Measurements from ENCODE around the gene SH3RF3. TPM values are rescaled to one million over a fixed set of nuclear protein-coding genes. Genes with fewer than 3 reads are reported as not detected.

The SH3RF3 gene
- total and polyA plus RNA-seq, 4 donors = 2.9 to 9.7 (median 8.6) TPM

- Histone ChIP-seq H3K36me3 (ENCODE audit: control insufficient read depth in 4 of 4, insufficient read depth in 4 of 4, low read length in 4 of 4) (no peaks in the 10 kb centered on the region), H3K9ac (ENCODE audit: insufficient read depth in 1 of 2, low read length in 2 of 2) (no peak overlapping the region), H3K4me1 (ENCODE audit: control insufficient read depth in 5 of 5, insufficient read depth in 5 of 5, low read length in 5 of 5) (peaks cover 0 to 14% (median 2%) of the 10 kb centered on the region in 5 donors), H3K27ac (ENCODE audit: low read depth in 1 of 2, low read length in 1 of 2) (no peak overlapping the region), H3K27me3 (ENCODE audit: control insufficient read depth in 3 of 3, insufficient read depth in 3 of 3, low read length in 2 of 3) (peaks cover 0 to 25% (median 15%) of the 10 kb centered on the region in 3 donors), H3K4me3 (no peak overlapping the region), H3K9me3 (ENCODE audit: control insufficient read depth in 4 of 4, insufficient read depth in 3 of 4, low read length in 3 of 4) (no peaks in the 10 kb centered on the region)
- DNase-seq = no peak
- TF ChIP-seq CTCF (IDR thresholded peaks at IDR 0.05; ENCODE audit: control extremely low read depth, extremely low read depth) = no peak
- ATAC-seq (ENCODE audit: insufficient read depth, low FRiP score) = no peak
- WGBS, 2 donors = 72 to 82% methylated on average over 8 of the region's 8 CpGs
Measured at GRCh38 chr2:109134741-109135358, 5.8 kb downstream of the SH3RF3 start.

- Histone ChIP-seq H3K36me3 (ENCODE audit: control insufficient read depth in 4 of 4, insufficient read depth in 4 of 4, low read length in 4 of 4) (no peaks in the 10 kb centered on the region), H3K4me3 (no peak overlapping the region), H3K9me3 (ENCODE audit: control insufficient read depth in 4 of 4, insufficient read depth in 3 of 4, low read length in 3 of 4) (no peaks in the 10 kb centered on the region), H3K4me1 (ENCODE audit: control insufficient read depth in 5 of 5, insufficient read depth in 5 of 5, low read length in 5 of 5) (peaks cover 0 to 7% (median 0%) of the 10 kb centered on the region in 5 donors), H3K9ac (ENCODE audit: insufficient read depth in 1 of 2, low read length in 2 of 2) (no peak overlapping the region), H3K27me3 (ENCODE audit: control insufficient read depth in 3 of 3, insufficient read depth in 3 of 3, low read length in 2 of 3) (peaks cover 0 to 21% (median 12%) of the 10 kb centered on the region in 3 donors), H3K27ac (ENCODE audit: low read depth in 1 of 2, low read length in 1 of 2) (no peak overlapping the region)
- ATAC-seq (ENCODE audit: insufficient read depth, low FRiP score) = no peak
- WGBS, 2 donors = 63 to 66% methylated on average over 17 of the region's 17 CpGs
- TF ChIP-seq CTCF (IDR thresholded peaks at IDR 0.05; ENCODE audit: control extremely low read depth, extremely low read depth) = no peak
- DNase-seq = peak in 1 of 3 donors; percentile 39
Measured at GRCh38 chr2:109135359-109136197, 6.6 kb downstream of the SH3RF3 start.

GRCh38 chr2:109136542-109136941 lies 7.5 kb downstream of the SH3RF3 start:
- TF ChIP-seq CTCF (IDR thresholded peaks at IDR 0.05; ENCODE audit: control extremely low read depth, extremely low read depth) = no peak
- peaks cover 0 to 5% (median 0%) of the 10 kb centered on the region in 5 donors for H3K4me1 ChIP-seq (ENCODE audit: control insufficient read depth in 5 of 5, insufficient read depth in 5 of 5, low read length in 5 of 5)
- DNase-seq (peak in 1 of 3 donors; percentile 22), ATAC-seq (ENCODE audit: insufficient read depth, low FRiP score) (no peak)
- no peak overlapping the region for H3K4me3 ChIP-seq
- H3K9ac ChIP-seq (ENCODE audit: insufficient read depth in 1 of 2, low read length in 2 of 2) = no peak overlapping the region
- peaks cover 0 to 13% (median 5%) of the 10 kb centered on the region in 3 donors for H3K27me3 ChIP-seq (ENCODE audit: control insufficient read depth in 3 of 3, insufficient read depth in 3 of 3, low read length in 2 of 3)
- no peak overlapping the region for H3K27ac ChIP-seq (ENCODE audit: low read depth in 1 of 2, low read length in 1 of 2)
- H3K9me3 ChIP-seq (ENCODE audit: control insufficient read depth in 4 of 4, insufficient read depth in 3 of 4, low read length in 3 of 4) = no peaks in the 10 kb centered on the region
- H3K36me3 ChIP-seq (ENCODE audit: control insufficient read depth in 4 of 4, insufficient read depth in 4 of 4, low read length in 4 of 4) = no peaks in the 10 kb centered on the region
- WGBS, 2 donors = 79 to 87% methylated on average over 7 of the region's 7 CpGs

Measured in lung (tissue), 12 donors.